HG02938 (cell line): Measurements from ENCODE around the gene ZNF837.
A peak's percentile ranks its signal among the peaks of the same experiment; 100 is the strongest.
"Not testable (repeated sequence)": the region's sequence is repeated elsewhere in the genome, so short reads cannot be mapped to it uniquely, and the experiment has no call there.

Source experiments
- ATAC-seq: cut with Tn5 transposase; IDR thresholded peaks from one replicate; pipeline ENCODE4 v1.9.1; 2021; ENCODE audit warnings: mild to moderate bottlenecking, moderate library complexity; ENCODE audit not compliant: unreplicated experiment

The ZNF837 gene

GRCh38 chr19:58396691-58397532, 16.1 kb upstream of the ZNF837 start:
- no peak for ATAC-seq

GRCh38 chr19:58395979-58396627, 15.3 kb upstream of the ZNF837 start:
- no peak for ATAC-seq

GRCh38 chr19:58395220-58395978, 14.6 kb upstream of the ZNF837 start, which contains the start of gene RNF225:
RNF225 (plus strand) TSS chr19:58395656; CDS start chr19:58396090, 434 bp downstream.
- ATAC-seq, result no peak

GRCh38 chr19:58394821-58395219, 14.0 kb upstream of the ZNF837 start:
- no peak for ATAC-seq

- ATAC-seq, result no peak
Measured at GRCh38 chr19:58393725-58394033, 12.8 kb upstream of the ZNF837 start.

GRCh38 chr19:58392945-58393724, 12.3 kb upstream of the ZNF837 start:
- ATAC-seq, result no peak

GRCh38 chr19:58388175-58388526, 7.3 kb upstream of the ZNF837 start:
- ATAC-seq, result no peak

GRCh38 chr19:58387338-58388174, 6.7 kb upstream of the ZNF837 start:
- peak; percentile 4 for ATAC-seq

- ATAC-seq, result peak; percentile 85
Measured at GRCh38 chr19:58386576-58387337, 5.9 kb upstream of the ZNF837 start, which contains the start of gene RPS5. RPS5 (plus strand) TSS chr19:58387269; CDS start chr19:58388138, 869 bp downstream.

- ATAC-seq, result no peak
Measured at GRCh38 chr19:58385891-58386575, 5.2 kb upstream of the ZNF837 start.

- ATAC-seq, result no peak
Measured at GRCh38 chr19:58385313-58385890, 4.6 kb upstream of the ZNF837 start.

- ATAC-seq, result no peak
Measured at GRCh38 chr19:58382997-58383603, 2.3 kb upstream of the ZNF837 start.

- no peak for ATAC-seq
Measured at GRCh38 chr19:58381460-58382212, 806 bp upstream of the ZNF837 start.

- peak; percentile 6 for ATAC-seq
Measured at GRCh38 chr19:58380037-58380661, 681 bp downstream of the ZNF837 start.

- no peak for ATAC-seq
Measured at GRCh38 chr19:58379246-58379645, 1.6 kb downstream of the ZNF837 start.

- ATAC-seq, result not testable (repeated sequence)
Measured at GRCh38 chr19:58376724-58377123, 4.1 kb downstream of the ZNF837 start.

GRCh38 chr19:58374200-58374599, 6.6 kb downstream of the ZNF837 start:
- ATAC-seq, result no peak
